Activated CD4-positive, alpha-beta T cell treated with anti-CD3 and anti-CD28 coated beads, Interleukin-2, Interleukin-6, amounts not matched to agents 100 ng/mL and 50 ng/mL, durations not matched to agents 16 hours and 8 hours (primary cell): ENCODE results near the gene ARHGEF38.

ENCODE experiments used
- DNase-seq: peaks from one replicate; pipeline ENCODE4 v3.0.0-alpha.2; 2020

Gene ARHGEF38

DNA sequence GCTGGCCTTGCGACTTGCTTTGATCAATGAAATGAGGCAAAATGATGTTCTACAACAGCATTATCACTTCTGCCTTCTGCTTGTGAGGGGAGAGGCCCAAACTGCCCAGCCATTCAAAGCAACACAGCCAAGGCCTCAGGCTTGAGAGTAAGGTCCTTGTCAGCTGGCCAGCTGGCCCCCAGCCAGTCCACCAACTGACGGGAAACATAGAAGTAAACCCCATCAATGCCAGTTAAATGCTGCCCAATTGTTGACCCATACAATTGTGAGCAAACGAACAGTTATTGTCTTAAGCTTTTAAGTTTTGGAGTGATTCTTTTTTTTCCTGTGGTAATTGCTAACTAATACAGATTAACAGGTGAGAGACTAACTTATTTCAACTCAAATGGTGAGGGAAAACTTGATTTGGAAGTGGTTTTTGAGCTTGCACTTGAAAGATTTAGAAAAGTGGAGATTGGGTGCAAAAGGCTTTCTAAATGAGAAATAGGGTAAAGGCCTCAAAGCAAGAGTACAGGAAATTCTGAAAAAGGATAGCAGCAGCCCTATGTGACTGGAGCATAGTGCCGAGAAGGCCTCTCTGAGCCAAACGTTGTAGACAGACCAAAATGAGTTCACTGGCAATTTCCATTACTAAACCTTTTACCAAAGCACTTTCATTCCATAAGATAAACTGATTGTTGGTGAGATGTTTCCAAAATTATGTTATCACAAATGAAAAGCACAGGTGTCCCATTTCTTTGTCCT, 66.9 kb downstream of the ARHGEF38 start:
- no peak for DNase-seq

DNA sequence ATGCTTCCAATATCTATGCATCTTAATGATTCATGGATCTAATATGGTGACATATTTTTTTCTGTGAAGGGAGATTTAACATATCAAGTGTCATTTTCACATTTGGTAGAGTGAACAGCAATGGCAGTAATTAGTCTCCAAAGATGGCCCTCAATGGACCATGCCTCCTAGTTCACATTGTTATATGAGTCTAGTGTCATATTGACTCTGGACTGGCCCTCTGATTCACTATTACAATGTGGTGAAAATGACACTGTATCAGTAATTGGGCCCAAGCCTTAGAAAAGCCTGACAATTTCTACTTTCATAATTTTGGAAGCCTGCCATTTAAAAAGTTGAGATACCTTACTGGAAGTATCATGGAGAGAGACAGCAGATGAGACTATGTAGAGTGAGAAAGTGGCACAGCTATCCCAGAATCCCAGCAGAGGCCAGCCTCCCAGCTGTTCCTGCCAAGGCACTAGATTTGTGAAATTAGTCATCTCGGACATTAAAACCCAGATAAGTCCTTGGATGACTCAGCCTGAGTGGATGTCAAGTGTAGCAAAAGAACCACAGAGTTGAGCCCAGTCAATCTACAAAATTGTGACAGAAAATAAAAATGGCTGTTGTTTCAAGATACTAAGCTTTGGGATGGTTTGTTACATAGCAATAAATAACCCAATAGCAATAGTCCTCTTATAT, 68.4 kb downstream of the ARHGEF38 start:
- DNase-seq, result no peak

DNA sequence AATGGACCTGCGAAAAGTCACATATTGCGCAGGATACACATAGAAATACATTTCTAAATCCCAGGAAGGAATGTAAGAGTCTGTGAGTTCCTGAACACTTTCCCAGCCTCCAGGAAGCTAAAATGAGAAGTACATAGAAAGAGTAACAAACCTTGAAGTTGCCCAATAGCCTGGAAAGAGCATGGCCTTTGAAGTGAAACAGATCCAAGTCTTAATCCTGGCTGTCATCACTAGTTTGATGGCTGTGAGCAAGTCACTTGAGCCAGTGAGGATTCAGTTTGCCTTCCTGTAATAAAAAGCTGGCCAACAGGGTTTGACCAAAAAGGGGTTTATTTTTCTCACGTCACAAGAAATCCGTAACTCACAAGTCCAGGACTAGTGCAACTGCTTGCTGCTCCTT, 69.8 kb downstream of the ARHGEF38 start:
- no peak for DNase-seq

DNA sequence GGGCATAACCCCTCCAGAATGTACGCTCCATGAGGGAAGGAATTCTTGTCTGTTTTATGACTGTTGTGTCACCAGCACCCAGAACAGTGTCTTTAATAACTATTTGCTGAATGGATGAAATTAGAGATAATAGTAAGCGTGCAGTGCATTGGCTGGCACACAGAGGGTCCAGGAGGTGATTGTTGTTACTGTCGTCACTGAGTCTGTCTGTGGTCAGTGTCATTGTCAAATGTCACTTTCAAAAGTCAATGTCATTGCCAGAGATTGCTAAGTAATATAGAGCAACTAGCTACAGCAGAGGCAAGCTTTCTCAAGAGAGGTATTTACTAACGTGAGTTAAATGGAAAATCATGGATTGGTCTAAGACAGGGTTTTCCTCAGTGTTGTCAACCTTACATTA, 70.7 kb downstream of the ARHGEF38 start:
- no peak for DNase-seq

DNA sequence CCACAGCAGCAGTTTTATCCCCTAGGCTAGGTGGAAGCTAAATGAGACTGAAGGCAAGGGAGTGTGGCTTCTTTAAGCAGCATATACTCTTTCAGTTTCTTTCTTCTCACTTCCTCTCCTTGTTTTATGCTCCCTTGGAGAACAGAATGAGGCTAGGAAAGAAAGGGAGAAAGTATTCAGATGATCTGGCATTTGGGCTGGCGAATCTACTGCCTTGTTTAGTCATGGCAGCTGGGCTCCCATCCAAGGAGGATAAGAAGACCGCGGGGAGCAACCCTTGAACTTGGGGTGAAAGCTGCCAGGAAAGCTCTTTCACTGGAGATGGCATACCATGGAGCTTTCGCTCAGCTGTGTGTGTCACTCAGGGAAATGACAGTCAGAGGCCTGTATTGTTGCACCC, 72.1 kb downstream of the ARHGEF38 start:
- DNase-seq, result no peak

DNA sequence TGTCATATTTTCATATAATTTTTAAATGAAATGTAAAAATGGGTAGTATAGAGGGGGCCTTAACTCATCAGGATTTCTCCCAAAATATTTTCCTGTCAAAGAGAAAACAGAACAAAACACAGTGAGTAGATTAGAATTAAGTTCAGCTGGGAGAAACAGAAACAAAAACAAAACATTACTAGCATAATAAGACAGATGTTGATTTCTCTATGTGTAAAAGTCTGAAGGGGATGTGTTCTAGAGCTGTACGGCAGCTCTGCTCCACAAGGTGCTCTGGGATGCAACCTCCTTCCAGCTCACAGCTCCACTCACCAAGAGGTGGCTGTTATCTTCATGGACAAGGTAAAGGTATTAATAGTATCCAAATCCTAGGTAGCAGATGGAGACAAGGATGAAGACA, 72.8 kb downstream of the ARHGEF38 start:
- DNase-seq, result no peak

DNA sequence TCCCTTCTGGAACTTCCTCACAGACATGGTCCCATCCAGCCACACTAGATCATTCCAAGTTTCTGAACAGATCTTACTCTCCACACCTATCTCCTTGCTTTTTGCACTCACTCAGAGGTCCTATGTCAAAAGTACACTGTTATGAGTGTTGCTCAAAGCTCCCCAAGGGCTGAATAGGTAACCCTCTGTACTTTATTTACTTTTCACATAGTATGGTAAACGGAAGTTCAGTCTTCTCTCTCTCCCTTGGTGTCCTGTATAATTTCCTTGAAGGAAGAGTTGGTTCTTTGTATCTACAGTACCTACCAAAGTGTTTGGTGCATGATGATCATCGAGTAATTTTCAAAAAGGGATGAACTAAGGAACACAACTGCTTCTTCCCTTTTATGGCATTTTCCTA, 74.4 kb downstream of the ARHGEF38 start:
- no peak for DNase-seq

DNA sequence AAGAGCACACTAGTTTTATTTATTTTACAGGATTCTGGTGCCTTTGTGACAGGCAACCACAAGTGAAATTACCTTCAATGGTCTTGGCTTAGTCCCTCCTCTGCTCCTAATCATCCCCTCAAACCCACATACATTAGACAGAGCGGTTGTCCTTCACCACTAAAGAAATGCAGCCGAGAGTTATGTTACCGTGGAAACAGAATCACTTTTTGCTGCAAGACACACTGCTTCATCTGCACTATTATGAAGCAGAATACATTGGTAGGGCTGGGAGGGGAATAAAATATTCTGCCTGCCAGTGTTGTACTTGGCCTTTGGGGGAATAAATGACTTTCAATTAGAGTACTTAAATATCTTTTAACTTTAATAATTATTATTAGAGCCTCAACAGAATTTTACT, 75.2 kb downstream of the ARHGEF38 start:
- no peak for DNase-seq

DNA sequence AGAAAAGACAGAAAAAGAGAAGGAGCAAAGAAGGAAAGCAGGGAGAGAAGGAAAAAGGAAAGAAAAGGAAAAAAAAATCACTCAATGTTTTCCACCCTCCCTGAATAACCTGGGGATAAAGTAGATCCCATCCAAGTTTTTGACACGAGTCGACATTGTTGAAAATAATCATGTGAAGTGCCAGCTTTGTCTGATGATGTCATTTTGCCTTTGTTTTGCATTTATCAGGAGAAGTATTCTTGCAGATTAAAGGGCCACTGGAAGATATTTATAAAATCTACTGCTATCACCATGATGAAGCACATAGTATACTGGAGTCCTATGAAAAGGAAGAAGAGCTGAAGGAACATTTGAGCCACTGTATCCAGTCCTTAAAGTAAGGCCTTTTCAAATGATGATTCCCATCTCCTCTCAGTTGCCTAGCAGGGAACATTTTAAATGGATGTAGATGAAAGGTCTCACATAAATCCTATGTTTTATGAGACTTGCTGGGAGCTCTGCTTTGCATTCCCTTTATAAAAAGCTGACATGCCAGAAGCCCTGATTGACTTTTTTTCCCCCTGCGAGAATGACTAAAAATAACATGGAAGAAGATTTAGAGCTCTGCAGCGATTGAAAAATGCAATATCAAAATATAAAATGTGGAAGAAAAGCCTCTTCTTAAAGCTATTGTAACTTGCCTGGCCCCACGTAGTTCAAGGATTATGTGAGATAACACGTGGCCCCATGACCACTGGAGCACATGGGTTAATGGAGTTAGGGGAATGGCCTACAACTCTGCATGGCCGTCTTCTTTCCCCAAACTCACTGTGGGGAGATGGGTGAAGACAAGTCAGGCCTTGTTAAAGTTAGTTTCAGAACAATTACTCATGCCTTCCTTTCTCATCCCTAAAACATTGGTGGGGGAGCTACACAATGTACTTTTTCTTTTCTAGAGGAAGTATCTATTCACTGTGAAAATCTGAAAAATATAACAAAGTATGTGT, 78.5 kb downstream of the ARHGEF38 start:
- DNase-seq, result no peak

DNA sequence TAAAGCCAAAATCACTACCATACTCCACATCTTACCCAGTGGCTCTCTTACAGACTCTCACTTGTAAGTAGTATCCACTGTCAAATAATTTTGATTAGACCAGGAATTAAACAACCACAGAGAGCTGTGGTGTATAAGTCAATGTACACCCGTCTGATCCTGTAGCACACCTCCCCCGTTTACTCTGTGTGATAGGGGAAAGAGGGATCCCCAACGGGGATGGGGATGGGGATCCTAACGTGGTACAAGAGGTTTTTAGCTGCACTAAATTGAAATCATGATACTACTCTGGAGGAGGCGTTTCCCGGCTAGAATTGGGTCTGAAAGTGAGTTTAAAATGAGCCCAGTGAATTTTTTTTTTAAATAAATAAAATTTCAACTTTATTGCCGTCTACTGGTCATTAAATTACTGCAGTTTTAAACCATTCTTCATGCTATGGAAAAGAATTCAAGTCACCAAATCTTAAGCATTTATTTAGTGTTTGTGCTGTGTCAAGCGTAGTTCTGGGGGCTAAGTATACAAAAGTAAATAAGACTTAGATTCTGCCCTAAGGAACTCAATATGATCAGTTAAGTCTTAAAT, 79.5 kb downstream of the ARHGEF38 start:
- DNase-seq, result no peak

DNA sequence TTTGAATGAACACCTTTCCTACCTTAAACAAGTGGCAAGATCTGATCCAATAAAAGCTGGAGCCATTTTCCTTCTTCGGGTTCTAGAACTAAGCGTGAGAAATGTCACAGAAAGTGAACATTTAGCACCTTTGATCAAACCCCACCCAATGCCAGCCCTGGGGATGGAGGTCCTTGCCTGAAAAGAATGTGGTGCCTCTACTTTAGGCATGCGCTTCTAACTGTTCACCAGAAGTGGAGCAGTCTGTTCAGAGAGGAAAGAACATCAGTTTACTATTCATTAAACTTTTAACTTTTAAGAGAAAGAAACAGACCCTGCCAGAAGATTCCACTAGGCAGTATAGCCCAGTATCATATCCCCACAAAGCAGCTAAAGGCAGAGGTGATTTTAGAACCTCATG, 80.2 kb downstream of the ARHGEF38 start:
- DNase-seq, result no peak

DNA sequence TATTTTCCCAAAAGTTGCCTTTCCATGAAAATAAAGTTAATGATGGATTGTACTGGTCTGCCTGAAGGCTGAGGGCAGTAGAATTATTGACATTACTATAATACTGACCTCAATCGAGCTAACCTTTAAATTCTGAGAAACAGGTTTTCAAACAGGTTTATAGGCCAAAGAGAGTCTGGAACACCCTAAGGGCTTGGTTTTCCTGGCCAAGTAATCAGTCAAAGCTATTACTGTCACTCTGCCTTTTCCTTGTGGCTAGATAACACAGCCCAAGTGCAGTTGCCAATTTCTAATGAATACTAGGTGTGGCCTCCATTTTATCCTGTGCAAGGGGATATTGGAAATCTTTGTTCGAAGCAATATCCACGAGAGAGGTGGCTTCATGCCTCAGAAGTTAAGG, 80.8 kb downstream of the ARHGEF38 start:
- no peak for DNase-seq

DNA sequence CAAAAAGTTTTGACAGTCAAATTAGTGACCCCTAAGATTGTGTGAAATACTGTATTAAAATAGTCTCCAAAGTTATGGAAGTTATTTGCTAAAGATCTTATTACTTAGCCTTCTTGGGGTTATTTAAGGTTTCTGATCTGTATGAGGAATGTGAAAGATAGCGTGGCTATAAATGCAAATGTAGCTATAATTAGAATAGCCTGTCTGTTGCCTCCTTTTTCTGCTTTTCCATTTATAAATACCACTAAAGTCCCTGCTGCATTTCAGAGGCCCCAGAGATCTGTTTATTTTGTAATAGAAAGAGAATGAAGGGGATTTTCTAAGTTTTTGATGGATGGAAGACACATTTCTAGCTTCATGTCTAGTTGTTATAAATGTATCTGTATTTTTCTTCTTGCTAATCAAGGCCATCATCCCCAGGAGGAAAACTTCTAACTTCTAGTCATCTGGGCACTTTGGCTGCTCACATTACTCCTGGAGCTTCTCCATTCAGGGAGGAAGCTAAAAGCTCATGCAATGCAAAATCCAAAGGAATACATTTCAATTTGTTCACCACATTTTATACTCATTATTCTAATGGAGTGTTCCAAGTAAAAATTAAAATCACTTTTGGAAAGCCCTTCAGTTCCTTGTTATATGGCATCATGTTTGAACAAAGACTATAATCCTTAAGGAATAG, 82.1 kb downstream of the ARHGEF38 start:
- DNase-seq, result no peak

DNA sequence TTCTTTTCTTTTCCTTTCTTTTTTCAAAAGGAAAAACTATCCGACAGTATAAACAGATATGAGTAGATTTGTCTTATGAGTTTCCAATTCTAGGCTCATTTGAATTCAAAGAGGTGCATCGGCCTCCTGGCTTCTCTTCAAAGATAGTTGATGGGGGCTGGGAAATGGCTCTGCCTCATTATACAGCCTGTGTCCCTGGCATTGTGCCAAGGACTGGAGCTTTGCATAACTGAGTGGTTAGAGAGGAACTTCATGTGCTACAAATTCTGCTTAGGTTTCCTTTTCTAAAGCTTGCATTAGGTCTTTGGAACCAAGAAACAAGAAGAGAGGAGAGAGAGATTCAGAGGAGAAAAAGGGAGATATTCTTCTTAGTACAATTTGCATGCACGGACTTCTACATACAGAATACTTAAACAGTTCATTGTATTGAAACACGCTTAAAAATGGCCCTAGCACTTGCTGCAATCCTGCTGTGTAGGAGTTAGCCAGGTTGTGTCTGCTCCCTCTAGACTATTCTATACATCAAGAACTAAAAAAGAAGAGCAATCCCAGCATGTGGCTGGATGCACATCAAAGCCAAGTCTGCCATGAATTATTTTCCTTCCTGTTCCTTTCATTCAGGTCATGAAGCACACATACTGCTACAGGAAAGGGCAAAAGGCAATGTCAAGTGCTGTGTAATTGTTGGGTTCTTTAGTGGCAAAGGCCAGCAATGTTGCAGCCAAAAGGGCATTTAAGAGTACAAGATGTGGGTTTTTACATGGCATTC, 85.2 kb downstream of the ARHGEF38 start:
- DNase-seq, result no peak

DNA sequence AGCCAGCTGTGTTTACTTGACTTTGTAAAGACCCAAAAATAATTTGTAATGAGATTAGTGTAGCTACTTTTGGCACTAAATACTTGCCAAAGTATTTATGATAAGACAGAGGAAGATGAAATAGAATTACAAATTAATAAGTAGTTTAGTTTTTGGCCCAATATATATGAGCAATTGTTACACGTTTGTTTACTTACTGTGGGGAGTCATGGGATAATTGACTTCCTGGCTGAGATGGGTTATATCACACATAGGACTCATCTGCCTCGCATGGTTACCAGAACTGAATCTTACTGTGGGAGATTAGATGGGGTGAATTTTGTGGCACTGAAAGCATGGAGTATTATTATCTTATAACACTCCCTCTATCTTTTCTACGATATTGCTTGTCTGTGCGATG, 89.4 kb downstream of the ARHGEF38 start:
- no peak for DNase-seq

DNA sequence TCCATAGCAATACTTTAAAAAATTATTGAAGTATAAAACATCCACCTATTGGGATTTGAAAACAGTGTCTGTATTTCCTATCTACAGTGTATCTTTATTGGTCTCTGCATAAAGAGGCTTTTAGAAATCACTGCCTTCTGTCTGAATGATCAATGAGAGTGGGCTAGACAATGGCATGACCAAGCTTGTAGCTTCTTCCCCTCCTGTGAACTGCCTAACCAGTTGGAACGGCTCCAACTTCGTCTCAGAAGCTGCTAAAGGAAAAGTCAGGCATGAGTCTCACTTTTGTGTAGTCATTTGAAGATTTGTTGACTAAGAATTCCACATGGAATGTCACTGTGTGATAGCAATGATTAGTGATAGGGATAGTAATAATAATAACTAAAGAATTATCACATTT, 91.8 kb downstream of the ARHGEF38 start:
- no peak for DNase-seq

DNA sequence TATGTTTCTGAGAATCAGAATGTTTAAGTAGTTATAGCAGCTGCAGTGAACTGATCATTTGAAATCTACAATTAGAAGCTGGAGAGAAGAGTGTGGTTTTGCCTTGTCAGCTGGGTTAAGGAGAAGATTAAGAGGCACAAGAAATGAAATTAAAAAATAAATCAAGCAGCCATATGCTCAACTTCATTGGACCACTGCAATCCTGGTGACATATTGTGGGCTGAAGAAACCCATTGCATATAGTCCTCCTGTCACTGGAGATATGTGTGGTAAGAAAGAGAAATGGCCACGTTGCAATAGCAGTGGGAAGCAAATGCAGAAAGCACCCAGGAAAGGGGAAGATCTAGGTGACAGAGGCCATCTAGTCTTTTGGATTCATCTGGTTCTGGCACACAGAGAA, 93.0 kb downstream of the ARHGEF38 start:
- DNase-seq, result no peak

DNA sequence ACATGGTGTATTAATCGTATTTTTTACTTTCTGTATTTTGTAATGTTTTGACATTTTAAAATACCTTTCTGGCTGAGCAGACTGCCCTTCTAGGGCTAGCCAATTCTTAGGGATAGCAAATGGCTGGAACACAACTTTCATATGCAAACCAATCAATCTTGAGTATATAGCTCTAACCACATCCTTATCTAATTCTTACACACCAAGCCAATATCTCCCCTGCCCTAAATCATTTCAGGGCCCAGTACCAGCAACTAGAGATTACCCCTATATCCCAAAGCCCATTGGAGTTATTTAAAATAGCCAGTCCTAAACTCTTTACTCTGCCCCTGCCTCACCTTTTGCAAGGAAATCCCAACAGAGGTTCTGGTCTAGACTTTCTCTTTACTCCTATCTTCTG, 97.8 kb downstream of the ARHGEF38 start:
- DNase-seq, result no peak

DNA sequence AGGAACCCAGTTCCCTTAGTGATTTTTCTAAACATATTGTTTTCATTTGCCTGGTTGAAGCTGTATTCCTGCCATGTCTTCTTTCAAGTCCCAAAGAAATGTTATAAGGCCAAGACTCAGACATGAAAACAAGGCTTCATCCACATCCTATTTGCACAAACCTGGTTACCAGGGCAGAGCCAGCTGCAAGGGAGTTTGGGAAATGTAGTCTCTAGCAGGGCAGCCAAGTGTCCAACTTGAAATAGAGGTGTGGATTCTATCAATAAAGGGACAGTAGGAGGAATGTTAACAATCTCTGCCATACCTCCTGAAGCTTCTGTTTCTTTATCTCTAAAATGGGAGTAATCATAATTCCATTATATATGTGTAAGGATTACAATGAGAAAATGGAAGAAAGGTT, 99.5 kb downstream of the ARHGEF38 start:
- DNase-seq, result no peak

DNA sequence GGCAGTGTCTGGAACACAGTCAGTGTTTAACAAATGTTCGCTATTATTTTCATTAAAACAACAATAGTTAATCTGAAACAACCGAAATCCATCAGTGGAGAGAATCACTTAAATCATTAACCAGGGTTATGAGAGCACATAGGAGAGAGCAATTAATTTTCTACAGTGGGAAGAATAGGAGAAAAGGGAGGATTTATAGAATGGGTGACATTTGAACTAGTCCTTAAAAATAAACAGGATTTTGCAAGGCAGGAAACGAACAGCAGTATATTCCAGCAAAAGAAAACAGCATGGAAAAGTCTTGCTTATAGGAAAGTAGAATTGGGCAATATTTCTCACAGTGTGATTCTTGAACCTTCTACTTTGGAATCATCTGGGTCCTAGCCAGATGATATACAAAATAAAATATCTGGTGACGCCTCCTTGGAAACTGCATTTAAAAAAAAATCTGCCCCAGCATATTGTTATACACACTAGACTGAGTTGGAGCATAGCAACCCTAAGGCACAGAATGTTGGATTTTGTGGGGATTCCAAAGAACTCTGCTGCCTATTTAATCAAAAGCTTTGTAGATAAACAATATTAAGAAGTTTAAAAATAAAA, 100.0 kb downstream of the ARHGEF38 start:
- DNase-seq, result no peak

DNA sequence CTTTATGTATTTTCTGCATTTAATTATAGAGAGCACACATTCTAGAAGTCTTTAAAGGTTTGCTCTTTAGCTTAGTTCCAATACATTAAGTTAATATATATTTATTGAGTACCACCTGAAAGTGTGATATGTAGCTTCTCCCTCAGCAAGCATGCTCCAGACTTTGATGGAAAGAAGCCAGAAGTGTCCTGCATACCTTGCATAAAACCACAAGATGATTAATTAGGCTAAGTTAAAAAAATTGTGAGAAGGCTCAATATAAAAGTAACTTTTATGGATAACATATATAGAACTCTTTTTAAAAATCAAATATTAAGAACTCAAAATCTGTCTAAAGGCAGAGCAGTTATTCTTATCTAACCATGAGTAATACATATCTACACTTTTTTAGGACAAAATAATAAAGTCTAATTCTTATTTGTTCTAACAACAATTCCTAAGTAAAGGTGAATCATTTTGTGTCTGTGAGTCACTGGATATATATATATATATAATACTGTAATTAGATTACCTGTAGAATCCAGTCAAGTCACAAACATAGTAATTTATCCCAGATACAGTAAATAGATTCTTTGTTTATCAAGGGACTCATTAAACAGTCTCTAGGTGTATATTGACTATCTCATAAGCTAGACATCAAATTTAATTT, 104.8 kb downstream of the ARHGEF38 start:
- no peak for DNase-seq
